HG03108 (cell line): ENCODE measurements around the gene EXOC3L1.

Experiments
- ATAC-seq: cut with Tn5 transposase; IDR thresholded peaks from one replicate; pipeline ENCODE4 v1.9.1; 2021; ENCODE audit warnings: moderate library complexity; ENCODE audit not compliant: unreplicated experiment

Gene EXOC3L1

DNA sequence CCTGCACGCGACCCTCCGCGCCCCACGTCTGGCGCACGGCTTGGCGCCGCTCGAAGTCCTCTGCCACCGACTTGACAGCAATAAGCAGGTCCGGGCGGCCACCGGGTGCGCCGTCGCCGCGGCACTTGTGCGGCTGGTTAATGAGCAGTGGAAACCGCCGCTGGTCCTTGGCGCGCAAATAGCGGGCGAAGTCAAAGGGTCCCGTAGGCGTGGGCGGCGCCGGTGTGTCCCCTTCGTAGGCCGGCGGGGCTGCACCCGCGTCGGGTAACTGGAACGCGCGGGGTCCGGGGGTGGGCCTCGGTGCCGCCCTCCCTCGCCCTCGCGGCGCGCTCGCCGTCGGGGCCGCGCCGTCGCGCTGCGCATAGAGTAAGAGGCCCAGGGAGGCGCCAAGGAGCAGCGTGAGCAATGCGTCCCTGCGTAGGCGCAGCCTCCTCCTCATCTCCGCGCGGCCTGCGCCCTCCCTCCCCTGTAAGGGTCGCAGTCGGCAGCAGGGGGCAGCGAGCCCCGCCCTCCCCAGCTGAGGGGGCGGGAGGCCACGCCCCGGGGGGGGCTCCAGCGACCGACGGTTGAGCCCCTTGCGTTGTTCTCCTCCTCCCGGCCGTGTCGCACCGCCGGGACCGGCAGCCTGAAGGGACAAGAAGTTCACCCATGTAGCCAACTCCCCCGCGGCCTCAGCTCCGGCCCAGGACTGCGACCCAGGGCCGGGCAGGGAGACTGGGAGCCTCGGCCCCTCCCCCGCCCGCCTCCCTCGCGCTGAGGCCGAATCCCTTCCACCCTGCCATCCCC, 39.7 kb downstream of the EXOC3L1 start:
- no peak for ATAC-seq

DNA sequence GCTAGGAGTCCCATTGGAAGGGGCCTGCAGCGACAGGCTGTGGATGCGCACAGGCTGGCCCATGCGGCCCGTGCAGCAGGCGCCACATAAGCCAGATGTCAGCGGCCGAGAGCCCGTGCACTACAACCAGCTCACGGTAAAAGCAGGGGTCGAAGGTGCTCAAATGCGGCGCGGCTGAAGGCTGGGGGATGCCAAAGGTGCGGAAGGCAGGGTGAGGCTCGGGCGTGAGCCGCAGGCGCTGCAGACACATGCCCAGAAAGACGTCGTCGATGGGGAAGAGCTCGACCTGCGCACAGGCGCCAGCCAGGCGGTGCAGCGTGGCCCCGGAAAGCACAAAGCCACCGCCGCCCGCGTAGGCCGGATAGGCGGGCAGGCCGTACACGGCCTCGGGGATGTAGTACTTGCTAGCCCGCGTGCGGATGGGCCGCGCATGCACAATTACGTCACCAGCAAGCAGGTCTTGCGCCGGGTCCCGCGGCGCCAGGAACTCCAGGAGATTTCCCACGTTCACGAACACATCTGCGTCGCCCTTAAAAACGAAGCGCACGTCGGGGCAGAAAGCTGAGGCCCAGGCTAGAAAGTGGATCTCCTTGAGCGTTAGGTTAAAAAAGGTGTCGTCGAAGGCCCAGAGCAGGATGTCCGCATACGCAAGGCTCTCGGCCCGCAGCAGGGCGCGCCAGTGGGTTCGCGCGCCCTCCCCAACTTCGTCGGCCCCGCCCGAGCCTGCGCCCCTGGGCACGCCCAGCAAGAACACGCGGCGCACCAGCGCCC, 40.5 kb downstream of the EXOC3L1 start:
- no peak for ATAC-seq

DNA sequence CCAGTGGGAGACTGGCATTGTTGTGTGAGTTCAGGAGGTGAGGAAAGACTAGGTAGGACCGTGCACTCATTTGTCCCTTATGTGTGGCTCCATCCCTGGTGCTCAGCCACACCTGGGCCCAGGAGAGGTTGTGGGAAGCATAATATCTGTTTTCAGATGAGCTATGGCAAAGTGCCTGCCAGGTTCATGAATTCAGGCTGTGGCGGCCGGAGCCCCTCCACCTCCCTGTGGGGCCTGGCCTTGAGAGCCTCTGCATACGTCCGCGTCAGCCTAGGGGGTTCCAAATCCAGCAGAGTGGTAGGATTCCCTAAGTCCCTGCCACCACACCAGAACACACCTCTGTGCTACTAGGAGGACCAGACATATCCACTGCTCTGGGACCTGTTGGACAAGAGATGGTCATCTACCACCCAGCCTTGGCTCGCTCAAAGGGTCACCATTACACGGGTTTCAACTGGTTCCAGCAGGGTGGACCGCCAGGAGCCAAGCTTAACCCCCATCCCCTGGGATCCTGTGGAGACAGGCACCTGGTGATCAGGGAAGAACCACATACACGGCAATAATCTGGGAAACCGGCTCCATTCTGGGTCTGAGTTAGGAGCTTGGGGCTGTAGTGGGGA, 41.2 kb downstream of the EXOC3L1 start:
- no peak for ATAC-seq

DNA sequence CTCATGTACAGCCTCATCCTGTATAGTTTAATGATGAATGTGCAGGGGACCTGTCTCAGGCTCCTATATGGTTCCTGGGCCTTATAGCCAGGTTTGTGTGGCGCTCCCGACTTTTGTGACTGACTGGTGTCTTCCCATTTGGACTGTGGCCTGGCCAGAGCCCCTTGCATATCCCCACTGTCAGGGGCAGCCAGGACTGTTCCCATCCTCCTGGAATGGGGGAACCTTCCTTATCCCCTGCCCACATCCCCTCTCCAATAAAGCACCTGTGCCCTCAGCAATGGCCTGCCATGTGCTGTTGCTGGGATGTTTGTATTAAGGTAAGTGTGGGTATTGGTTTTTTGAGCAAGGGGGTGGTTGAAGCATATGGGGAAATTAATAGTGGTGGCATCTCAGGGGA, 41.7 kb downstream of the EXOC3L1 start:
- no peak for ATAC-seq

DNA sequence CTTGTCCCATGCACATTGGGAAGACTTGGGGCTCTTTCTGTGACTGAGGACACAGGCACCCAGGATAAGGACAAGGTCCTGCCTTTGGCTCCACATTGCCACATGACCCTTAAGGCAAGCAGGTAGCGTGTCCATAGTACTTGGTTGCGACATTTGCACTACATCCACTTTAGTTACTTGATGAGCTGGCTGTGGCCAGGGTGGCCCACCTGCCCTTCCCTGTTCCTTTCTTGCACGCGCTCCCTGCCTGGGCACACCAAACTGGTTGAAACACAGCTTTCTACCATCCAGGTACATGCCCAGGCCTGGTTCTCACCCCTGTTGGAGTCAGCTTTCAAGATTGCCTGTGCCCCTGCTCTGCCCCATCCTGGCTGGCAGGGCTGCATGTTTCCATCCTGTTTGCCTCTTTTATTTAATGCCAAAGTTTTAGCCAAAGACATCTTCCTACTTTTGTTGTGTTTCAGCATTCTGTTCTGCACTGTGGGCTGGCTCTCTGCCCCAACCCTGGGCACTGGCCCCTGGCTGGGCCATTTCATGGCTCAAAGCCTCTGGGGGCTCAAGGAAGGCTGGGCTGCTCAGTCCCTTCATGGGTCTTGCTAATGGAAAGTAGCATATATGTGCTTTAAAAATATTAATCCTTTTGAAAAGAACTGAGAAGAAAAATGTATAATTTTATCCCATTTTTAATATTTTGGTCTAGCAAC, 42.3 kb downstream of the EXOC3L1 start:
- ATAC-seq, result no peak

DNA sequence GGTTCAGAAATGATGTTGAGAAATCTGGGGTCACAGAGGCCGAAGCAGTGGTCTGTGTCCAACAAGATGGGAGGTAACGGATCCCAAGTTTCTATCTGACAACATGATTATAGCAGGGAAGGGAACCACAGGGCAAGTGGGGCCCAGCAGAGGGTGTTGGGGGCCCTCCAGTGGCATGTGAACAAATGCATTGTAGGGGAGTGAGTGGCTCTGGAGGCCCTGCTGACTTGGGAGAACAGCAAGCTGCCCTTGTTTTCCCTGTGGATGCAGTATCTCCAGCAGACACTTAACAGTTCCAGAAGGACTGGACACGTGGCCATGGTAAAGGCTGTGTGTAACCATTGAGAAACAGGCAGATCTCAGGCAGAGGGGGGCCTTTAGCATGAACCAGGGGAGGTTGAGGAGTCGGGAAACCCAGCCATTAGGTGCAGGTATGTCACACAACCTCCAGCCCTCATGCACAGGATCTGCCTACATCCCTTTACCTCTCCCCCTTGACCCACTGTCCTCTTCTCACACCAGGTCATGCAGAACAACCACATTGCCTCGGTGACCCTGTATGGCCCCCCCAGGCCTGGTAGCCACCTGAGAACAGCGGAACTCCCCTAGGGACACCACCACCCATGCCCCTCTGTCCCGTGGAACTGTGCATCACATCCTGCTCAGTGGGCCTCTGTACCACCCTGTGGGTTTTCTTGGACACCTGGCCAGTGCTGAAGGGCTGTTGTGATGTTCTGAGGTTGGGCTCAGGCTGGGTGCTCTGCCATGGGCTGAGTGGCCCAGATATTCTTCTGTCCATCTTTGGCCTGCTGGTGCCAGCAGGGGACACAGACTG, 43.2 kb downstream of the EXOC3L1 start:
- ATAC-seq, result no peak

DNA sequence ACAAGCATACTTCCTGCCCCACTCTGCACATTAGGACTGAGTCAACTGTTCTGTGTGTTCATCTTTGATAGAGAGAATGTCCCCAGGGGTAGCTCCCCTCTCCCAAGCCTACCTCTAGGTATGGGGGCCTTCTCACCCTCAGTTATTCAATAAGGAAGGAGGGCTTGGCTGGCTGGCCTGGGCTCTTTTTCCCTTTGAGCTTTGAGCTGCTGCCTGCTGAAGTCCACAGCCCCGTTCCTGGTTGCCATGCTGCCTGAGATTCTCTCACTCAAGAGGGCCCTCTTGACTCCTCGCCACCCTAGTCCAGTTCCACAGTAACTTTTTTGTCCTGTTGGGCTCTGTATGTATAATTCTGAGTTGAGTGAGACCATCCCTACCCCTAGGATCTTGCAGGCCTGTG, 44.2 kb downstream of the EXOC3L1 start:
- ATAC-seq, result no peak

DNA sequence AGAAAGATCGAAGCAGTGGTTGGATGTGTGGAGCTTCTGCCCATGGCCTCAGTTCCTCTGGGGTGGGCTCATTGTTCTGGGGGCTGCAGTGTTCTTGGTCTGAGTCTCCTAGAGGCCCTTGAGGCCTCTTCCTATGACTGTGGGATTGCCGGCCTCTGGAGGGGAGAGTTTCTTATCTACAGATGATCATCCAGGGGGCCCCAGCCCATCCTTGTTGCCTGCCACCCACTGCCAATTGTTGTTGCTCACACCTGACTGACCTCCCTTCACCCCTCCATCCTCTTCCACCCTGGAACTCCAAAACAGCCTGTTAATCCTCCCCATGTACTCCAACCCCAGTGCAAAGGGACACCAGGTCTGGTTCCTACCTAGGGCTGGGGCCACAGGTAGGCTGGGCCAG, 45.0 kb downstream of the EXOC3L1 start:
- ATAC-seq, result no peak

DNA sequence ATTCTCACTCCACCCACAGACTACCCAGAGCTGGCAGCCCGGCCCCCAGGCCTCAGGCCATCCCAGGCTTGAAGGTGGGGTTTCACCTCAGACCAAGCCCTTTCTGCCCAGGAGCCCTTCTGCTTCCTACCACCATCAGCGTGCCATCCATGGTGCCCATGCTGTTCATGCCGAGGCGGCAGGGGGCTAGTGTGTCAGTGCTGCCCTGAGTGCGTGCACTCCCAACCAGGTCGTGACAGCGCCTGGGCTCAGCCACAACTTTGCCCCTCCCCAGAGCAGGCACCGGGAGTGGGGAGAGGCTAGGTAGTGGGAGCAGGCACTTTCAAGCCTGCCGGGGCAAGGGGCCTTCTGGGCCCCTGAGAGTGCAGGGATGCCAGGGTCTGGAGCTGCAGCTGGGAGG, 47.6 kb downstream of the EXOC3L1 start:
- no peak for ATAC-seq

DNA sequence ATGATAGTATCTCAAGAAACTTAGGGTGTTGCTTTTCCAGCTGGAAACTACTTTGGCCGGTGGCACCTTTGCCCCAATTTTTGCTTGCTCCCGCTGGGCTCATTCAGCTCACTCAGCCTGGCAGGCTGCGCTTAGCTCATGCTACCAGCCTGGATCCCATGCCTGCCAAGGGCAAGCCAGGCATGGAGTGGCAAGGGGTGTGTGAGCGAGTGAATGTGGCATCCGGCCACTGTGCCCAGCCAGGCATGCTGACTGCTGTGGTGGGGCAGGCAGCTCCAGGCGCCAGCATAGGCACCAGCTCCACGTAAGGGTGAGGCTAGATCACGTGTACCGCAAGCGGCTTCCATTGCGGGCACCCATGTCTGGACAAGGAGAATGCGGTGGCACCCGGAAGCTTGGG, 48.5 kb downstream of the EXOC3L1 start:
- ATAC-seq, result no peak

DNA sequence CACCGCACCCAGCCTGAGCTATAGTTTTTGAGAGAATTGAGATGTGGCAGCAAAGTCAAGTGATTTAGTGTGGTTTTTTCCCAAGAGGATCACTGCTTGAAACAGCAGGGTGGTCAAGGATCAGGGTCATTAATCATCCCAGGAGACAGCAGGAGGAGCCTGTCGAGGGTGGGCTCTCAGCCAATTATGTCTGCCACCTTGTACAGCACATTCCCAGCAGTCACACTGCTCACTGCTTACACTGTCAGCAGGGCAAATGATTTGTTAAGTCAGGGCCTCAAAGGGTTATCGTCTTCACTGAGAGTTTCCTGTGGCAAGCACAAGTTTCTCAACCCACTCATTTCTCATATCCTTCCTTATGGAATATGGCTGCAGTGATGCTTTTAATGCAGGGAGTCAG, 52.3 kb downstream of the EXOC3L1 start:
- no peak for ATAC-seq
